Liver (tissue), 3 donors: ENCODE data around the gene CDK9.

Source experiments
- GABPA ChIP-seq, 2 donors: IDR thresholded peaks in 1 of 2; conservative IDR thresholded peaks in 1 of 2; 2 replicates each; pipeline ENCODE4 v1.6.1; 2016; ENCODE audit warnings: antibody characterized with exemption in 2 of 2, mild to moderate bottlenecking in 1 of 2, moderate library complexity in 1 of 2
- MAX ChIP-seq: IDR thresholded peaks from 2 replicates; pipeline ENCODE4 v1.6.1; 2016; ENCODE audit warnings: antibody characterized with exemption
- NR2F2 ChIP-seq: IDR thresholded peaks from 2 replicates; pipeline ENCODE4 v1.6.1; 2016; ENCODE audit warnings: antibody characterized with exemption
- RAD21 ChIP-seq, 2 donors: IDR thresholded peaks; 2 replicates each; pipeline ENCODE4 v1.6.1; 2016; ENCODE audit warnings: antibody characterized with exemption in 2 of 2, mild to moderate bottlenecking in 2 of 2
- TAF1 ChIP-seq: conservative IDR thresholded peaks from 2 replicates; pipeline ENCODE4 v1.6.1; 2016; ENCODE audit warnings: antibody characterized with exemption, mild to moderate bottlenecking
- TF ChIP-seq, protein P1 (sequence below): fragments of 150-350 bp; IDR thresholded peaks from 2 replicates; pipeline ENCODE4 v1.5.1; 2017; ENCODE audit warnings: improper control_type of control experiment, low read depth, low read length; ENCODE audit not compliant: missing input control
- TF ChIP-seq, protein P2 (sequence below): IDR thresholded peaks from 2 replicates; pipeline ENCODE4 v1.6.1; 2016; ENCODE audit warnings: antibody characterized with exemption
- donor health status: healthy.
- donor health status: healthy.

GRCh38 chr9:127812011-127812410 lies 26.2 kb downstream of the CDK9 start:
- TF ChIP-seq, protein P1, sequence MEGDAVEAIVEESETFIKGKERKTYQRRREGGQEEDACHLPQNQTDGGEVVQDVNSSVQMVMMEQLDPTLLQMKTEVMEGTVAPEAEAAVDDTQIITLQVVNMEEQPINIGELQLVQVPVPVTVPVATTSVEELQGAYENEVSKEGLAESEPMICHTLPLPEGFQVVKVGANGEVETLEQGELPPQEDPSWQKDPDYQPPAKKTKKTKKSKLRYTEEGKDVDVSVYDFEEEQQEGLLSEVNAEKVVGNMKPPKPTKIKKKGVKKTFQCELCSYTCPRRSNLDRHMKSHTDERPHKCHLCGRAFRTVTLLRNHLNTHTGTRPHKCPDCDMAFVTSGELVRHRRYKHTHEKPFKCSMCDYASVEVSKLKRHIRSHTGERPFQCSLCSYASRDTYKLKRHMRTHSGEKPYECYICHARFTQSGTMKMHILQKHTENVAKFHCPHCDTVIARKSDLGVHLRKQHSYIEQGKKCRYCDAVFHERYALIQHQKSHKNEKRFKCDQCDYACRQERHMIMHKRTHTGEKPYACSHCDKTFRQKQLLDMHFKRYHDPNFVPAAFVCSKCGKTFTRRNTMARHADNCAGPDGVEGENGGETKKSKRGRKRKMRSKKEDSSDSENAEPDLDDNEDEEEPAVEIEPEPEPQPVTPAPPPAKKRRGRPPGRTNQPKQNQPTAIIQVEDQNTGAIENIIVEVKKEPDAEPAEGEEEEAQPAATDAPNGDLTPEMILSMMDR = no peak
- TF ChIP-seq MAX = no peak
- no peak for TF ChIP-seq RAD21 (IDR thresholded peaks at IDR 0.05)
- no peak for TF ChIP-seq TAF1
- TF ChIP-seq GABPA (IDR thresholded peaks at IDR 0.05 in 1 of 2, conservative IDR thresholded peaks at IDR 0.05 in 1 of 2) = no peak
- TF ChIP-seq, protein P2, sequence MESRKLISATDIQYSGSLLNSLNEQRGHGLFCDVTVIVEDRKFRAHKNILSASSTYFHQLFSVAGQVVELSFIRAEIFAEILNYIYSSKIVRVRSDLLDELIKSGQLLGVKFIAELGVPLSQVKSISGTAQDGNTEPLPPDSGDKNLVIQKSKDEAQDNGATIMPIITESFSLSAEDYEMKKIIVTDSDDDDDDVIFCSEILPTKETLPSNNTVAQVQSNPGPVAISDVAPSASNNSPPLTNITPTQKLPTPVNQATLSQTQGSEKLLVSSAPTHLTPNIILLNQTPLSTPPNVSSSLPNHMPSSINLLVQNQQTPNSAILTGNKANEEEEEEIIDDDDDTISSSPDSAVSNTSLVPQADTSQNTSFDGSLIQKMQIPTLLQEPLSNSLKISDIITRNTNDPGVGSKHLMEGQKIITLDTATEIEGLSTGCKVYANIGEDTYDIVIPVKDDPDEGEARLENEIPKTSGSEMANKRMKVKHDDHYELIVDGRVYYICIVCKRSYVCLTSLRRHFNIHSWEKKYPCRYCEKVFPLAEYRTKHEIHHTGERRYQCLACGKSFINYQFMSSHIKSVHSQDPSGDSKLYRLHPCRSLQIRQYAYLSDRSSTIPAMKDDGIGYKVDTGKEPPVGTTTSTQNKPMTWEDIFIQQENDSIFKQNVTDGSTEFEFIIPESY = no peak
- no peak for TF ChIP-seq NR2F2
